Natural killer cell (primary cell): ENCODE data around the gene LARP4B. TPM values are rescaled to one million over a fixed set of nuclear protein-coding genes. Genes with fewer than 3 reads are reported as not detected.

Source experiments
- ATAC-seq, 3 donors: fragments of 150-1000 bp in 2 of 3; fragments of 200-7000 bp in 1 of 3; cut with Tn5 transposase; 1 replicate in 1 of 3; 2 replicates in 2 of 3; pipeline ENCODE4 v1.10.0; 2021; ENCODE audit warnings: mild to moderate bottlenecking in 2 of 3, moderate library complexity in 2 of 3
- DNase-seq, 2 donors: peaks; one replicate each; pipeline versions ENCODE4 v3.0.0 to v3.0.0-alpha.2; 2013 to 2021; ENCODE audit warnings: mixed read lengths in 1 of 2
- H3K27ac ChIP-seq: one replicate; pipeline ENCODE4 v1.5.1; 2013; ENCODE audit warnings: mild to moderate bottlenecking, low read length
- H3K27me3 ChIP-seq: one replicate; pipeline ENCODE4 v1.6.1; 2013; ENCODE audit warnings: low read length; ENCODE audit not compliant: control insufficient read depth, insufficient read depth
- H3K36me3 ChIP-seq: one replicate; pipeline ENCODE4 v1.6.1; 2013; ENCODE audit warnings: low read length; ENCODE audit not compliant: control insufficient read depth, insufficient read depth
- H3K4me1 ChIP-seq: one replicate; pipeline ENCODE4 v1.6.1; 2013; ENCODE audit warnings: low read length; ENCODE audit not compliant: control insufficient read depth, insufficient read depth
- H3K4me3 ChIP-seq: one replicate; pipeline ENCODE4 v1.5.1; 2013; ENCODE audit warnings: low read length
- H3K9me3 ChIP-seq: one replicate; pipeline ENCODE4 v1.6.1; 2013; ENCODE audit warnings: low read length; ENCODE audit not compliant: control insufficient read depth, insufficient read depth
- H3K27ac Mint-ChIP-seq, 2 donors: one replicate each; pipeline ENCODE4 v1.8.0; 2022; ENCODE audit warnings: mild to moderate bottlenecking in 2 of 2, mixed read lengths in 2 of 2, moderate library complexity in 1 of 2
- H3K27me3 Mint-ChIP-seq, 2 donors: one replicate each; pipeline ENCODE4 v1.8.0; 2022; ENCODE audit warnings: low read depth in 2 of 2, mixed read lengths in 2 of 2
- H3K36me3 Mint-ChIP-seq: one replicate; pipeline ENCODE4 v1.8.0; 2022; ENCODE audit warnings: mixed read lengths
- H3K4me1 Mint-ChIP-seq, 2 donors: one replicate each; pipeline ENCODE4 v1.8.0; 2022; ENCODE audit warnings: mixed read lengths in 2 of 2
- H3K4me3 Mint-ChIP-seq: one replicate; pipeline ENCODE4 v1.8.0; 2022; ENCODE audit warnings: mild to moderate bottlenecking, moderate library complexity, mixed read lengths
- H3K9me3 Mint-ChIP-seq, 2 donors: one replicate each; pipeline ENCODE4 v1.8.0; 2022; ENCODE audit warnings: mixed read lengths in 2 of 2
- WGBS: methylation state at CpG from one replicate; pipeline ENCODE4 v1.1.7; 2013; ENCODE audit warnings: missing lambda C conversion rate; ENCODE audit not compliant: insufficient coverage; 5-methylcytosine and 5-hydroxymethylcytosine counted together
- intact Hi-C: fragments of 100-400 bp; cut with micrococcal nuclease; formaldehyde crosslinking; loops from one replicate; pipeline ENCODE4 v1.14.2; 2022
- total RNA-seq, 4 donors: library from RNA; stranded (reverse); fragments of 120-200 nt in 1 of 4; gene quantifications; one replicate each; pipeline versions ENCODE4 v1.2.3 to v1.2.4, GENCODE V29; 2013 to 2022
- TF ChIP-seq, protein P1 (sequence below): fragments of 200-600 bp; IDR thresholded peaks from one replicate; pipeline ENCODE4 v1.8.0; 2022; ENCODE audit warnings: antibody characterized with exemption

LARP4B gene
- total RNA-seq, 3 donors from 2014 or later (not counting 1 experiment from before 2014, with no cell fraction given), result 75.5 to 95.4 (median 90.2) TPM

DNA sequence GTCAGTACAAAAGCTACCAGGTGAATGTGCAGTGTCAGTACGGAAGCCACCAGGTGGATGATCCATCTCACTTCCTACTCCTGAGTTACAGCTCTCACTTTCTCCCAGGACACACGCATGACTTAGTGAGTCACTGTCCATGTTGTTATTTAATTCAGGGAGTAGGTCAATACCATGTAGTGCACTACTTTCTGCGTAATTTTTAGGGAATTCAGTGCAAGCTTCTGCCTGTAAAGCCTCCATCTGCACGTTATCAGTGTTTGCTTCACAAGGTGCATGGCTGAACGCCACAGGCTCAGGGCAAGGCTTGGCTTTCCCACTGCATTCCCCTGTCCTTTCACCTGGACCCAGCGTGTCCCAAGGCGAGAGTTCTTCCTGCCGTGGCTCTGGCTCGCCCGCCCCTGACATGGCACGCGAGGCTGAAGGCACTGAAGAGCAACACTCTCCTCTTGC lies 59.5 kb downstream of the LARP4B start:
- no peak overlapping the region for H3K4me3 Mint-ChIP-seq
- ATAC-seq, result no peak

DNA sequence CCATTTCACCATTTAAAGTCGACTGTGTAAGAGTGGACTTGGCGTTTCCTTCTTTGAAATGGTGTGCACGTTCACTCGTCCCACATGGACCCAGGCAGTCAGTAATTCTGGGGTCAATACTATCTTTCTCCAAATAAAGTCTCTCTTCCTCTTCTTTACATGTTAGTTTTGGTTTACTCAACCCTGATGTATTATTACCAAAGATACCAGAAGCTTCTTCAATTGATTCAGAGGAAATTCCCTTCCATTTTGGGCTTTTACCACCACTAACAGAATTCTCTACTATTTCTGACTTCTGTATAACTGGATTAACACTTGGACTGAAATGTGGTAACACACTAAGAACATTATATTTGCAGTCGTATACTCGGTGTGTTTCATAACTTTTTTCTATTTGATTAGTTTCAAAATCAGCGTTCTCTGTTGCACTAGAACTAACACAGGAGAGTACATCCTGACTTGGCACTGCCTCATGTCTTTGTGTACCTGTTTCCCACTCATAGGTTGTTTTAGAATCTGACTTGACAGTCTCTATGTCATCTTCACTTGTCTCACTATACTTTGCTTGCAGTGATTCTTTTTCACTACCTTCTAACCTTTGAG lies 60.8 kb downstream of the LARP4B start:
- intact Hi-C loops, result no loop called here
- Mint-ChIP-seq H3K36me3 (no peaks in the 10 kb centered on the region), H3K4me1 (peaks cover 48 to 70% of the 10 kb centered on the region in 2 donors), H3K9me3 (no peaks in the 10 kb centered on the region), H3K27me3 (no peaks in the 10 kb centered on the region), H3K4me3 (no peak overlapping the region), H3K27ac (peak overlapping the region; percentile 65 to 71)
- Histone ChIP-seq H3K4me3 (no peak overlapping the region), H3K4me1 (no peaks in the 10 kb centered on the region), H3K9me3 (no peaks in the 10 kb centered on the region), H3K27me3 (no peaks in the 10 kb centered on the region), H3K27ac (no peak overlapping the region), H3K36me3 (peaks cover 12% of the 10 kb centered on the region)
- DNase-seq, result no peak
- TF ChIP-seq, protein P1, sequence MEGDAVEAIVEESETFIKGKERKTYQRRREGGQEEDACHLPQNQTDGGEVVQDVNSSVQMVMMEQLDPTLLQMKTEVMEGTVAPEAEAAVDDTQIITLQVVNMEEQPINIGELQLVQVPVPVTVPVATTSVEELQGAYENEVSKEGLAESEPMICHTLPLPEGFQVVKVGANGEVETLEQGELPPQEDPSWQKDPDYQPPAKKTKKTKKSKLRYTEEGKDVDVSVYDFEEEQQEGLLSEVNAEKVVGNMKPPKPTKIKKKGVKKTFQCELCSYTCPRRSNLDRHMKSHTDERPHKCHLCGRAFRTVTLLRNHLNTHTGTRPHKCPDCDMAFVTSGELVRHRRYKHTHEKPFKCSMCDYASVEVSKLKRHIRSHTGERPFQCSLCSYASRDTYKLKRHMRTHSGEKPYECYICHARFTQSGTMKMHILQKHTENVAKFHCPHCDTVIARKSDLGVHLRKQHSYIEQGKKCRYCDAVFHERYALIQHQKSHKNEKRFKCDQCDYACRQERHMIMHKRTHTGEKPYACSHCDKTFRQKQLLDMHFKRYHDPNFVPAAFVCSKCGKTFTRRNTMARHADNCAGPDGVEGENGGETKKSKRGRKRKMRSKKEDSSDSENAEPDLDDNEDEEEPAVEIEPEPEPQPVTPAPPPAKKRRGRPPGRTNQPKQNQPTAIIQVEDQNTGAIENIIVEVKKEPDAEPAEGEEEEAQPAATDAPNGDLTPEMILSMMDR, result no peak
- WGBS, result 83% methylated on average over 7 of the region's 7 CpGs
- no peak for ATAC-seq

More for the DNA sequence above, 59.5 kb downstream of the LARP4B start:
- peaks cover 48 to 66% of the 10 kb centered on the region in 2 donors for H3K4me1 Mint-ChIP-seq
- no peak overlapping the region for H3K27ac ChIP-seq
- TF ChIP-seq, protein P1, result no peak
- no peaks in the 10 kb centered on the region for H3K9me3 ChIP-seq
- intact Hi-C loops, result no loop called here
- no peaks in the 10 kb centered on the region for H3K36me3 Mint-ChIP-seq
- H3K27me3 Mint-ChIP-seq, result no peaks in the 10 kb centered on the region
- no peak for DNase-seq
- H3K36me3 ChIP-seq, result peaks cover 18% of the 10 kb centered on the region
- H3K4me1 ChIP-seq, result no peaks in the 10 kb centered on the region
- H3K9me3 Mint-ChIP-seq, result no peaks in the 10 kb centered on the region
- H3K27ac Mint-ChIP-seq, result peak overlapping the region in 1 of 2 donors; percentile 71
- no peak overlapping the region for H3K4me3 ChIP-seq
- WGBS, result 93% methylated on average over 12 of the region's 12 CpGs
- no peaks in the 10 kb centered on the region for H3K27me3 ChIP-seq

DNA sequence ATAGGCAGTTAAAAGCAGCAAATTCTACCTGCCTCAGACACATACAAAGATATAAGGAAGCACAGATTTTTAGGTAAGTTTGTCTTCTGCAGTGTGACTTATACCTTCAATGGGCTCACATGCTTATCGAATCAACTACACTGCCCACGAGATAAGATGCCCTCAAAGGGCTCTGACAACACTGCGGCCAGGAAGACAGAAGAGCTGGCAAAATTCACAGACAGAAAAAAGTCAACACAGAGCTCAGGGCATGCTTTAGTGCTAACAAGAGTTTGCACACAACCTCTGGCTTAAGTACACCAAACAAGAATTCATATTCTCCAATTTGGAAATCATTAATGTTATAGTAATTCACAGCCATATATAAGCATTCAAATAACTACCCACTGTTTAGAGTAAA lies 62.3 kb downstream of the LARP4B start:
- Mint-ChIP-seq H3K4me1 (peaks cover 45 to 73% of the 10 kb centered on the region in 2 donors), H3K27me3 (no peaks in the 10 kb centered on the region), H3K27ac (peak overlapping the region; percentile 50 to 75), H3K4me3 (no peak overlapping the region), H3K36me3 (no peaks in the 10 kb centered on the region), H3K9me3 (no peaks in the 10 kb centered on the region)
- H3K36me3 ChIP-seq, result peaks cover 13% of the 10 kb centered on the region
- H3K27me3 ChIP-seq, result no peaks in the 10 kb centered on the region
- no peak for DNase-seq
- no peaks in the 10 kb centered on the region for H3K4me1 ChIP-seq
- H3K4me3 ChIP-seq, result no peak overlapping the region
- TF ChIP-seq, protein P1, result no peak
- intact Hi-C loops, result no loop called here
- no peaks in the 10 kb centered on the region for H3K9me3 ChIP-seq
- no peak overlapping the region for H3K27ac ChIP-seq
- 86% methylated on average over 3 of the region's 3 CpGs for WGBS
- ATAC-seq, result peak in 1 of 3 donors; percentile 48

DNA sequence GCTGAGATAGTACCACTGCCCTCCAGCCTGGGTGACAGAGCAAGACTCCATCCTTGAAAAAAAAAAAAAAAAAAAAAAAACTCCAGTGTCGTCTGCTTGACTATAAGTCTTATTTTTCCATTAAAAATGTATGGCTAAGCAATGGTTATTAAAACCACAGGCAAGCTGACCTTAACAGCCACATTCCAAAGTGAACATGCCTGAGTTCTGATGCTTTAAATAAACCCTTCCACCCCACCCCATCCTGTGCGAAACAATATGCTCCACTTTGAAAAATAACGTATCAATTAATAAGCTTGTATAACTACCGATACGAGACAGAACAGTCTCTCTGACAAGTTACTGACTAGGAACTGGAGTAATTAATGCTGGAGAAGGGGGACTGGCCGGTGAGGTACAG lies 63.7 kb downstream of the LARP4B start:
- peaks cover 4% of the 10 kb centered on the region for H3K36me3 Mint-ChIP-seq
- no peak overlapping the region for H3K27ac Mint-ChIP-seq
- no peaks in the 10 kb centered on the region for H3K27me3 Mint-ChIP-seq
- H3K4me3 ChIP-seq, result no peak overlapping the region
- no peaks in the 10 kb centered on the region for H3K4me1 ChIP-seq
- H3K36me3 ChIP-seq, result peaks cover 21% of the 10 kb centered on the region
- ATAC-seq (no peak), DNase-seq (no peak)
- H3K9me3 ChIP-seq, result no peaks in the 10 kb centered on the region
- WGBS, result 100% methylated on average over 5 of the region's 6 CpGs
- H3K27me3 ChIP-seq, result no peaks in the 10 kb centered on the region
- TF ChIP-seq, protein P1, result no peak
- intact Hi-C loops, result no loop called here
- H3K4me1 Mint-ChIP-seq, result peaks cover 44 to 67% of the 10 kb centered on the region in 2 donors
- H3K4me3 Mint-ChIP-seq, result no peak overlapping the region
- no peaks in the 10 kb centered on the region for H3K9me3 Mint-ChIP-seq
- H3K27ac ChIP-seq, result no peak overlapping the region
